ENCODE measurements around the gene PIP5KL1.

GRCh38 chr9:127972236-127972871 lies 41.8 kb upstream of the PIP5KL1 start:
- TF ChIP-seq POLR2AphosphoS5 (IDR thresholded peaks at IDR 0.05) (no peak), CTCF (IDR thresholded peaks at IDR 0.05; ENCODE audit: poor library complexity, severe bottlenecking) (no peak), TAF1 (IDR thresholded peaks at IDR 0.05; ENCODE audit: low read depth) (no peak), EP300 (conservative IDR thresholded peaks at IDR 0.05; ENCODE audit: poor library complexity, severe bottlenecking) (no peak), EZH2 (IDR thresholded peaks at IDR 0.05; ENCODE audit: borderline replicate concordance, insufficient read depth, low read length, poor library complexity, severe bottlenecking) (no peak), RAD21 (conservative IDR thresholded peaks at IDR 0.05) (no peak)

Measured in neural cell (in vitro differentiated cells).